Activated CD8-positive, alpha-beta memory T cell treated with anti-CD3 and anti-CD28 coated beads for 36 hours (primary cell): ENCODE results near the gene MS4A10. TPM values are rescaled to one million over a fixed set of nuclear protein-coding genes. Genes with fewer than 3 reads are reported as not detected.
"Not testable (repeated sequence)": the region's sequence is repeated elsewhere in the genome, so short reads cannot be mapped to it uniquely, and the experiment has no call there.

Source experiments
- CTCF ChIA-PET: fragments of 350-600 bp; sonication (Branson Sonifier 250); formaldehyde crosslinking; loops from one replicate; lab custom pipeline; 2021; ENCODE audit warnings: antibody characterized with exemption; lab: Charles Lee
- POLR2A ChIA-PET: fragments of 350-600 bp; sonication (Branson Sonifier 250); formaldehyde crosslinking; loops from one replicate; lab custom pipeline; 2021; ENCODE audit warnings: antibody characterized with exemption; lab: Charles Lee
- total RNA-seq, 2 experiments: library from RNA; stranded (reverse); gene quantifications; one replicate each; pipeline ENCODE4 v1.2.3, GENCODE V29; 2021

MS4A10 gene
- total RNA-seq, 2 experiments from 2014 or later, result not detected

DNA sequence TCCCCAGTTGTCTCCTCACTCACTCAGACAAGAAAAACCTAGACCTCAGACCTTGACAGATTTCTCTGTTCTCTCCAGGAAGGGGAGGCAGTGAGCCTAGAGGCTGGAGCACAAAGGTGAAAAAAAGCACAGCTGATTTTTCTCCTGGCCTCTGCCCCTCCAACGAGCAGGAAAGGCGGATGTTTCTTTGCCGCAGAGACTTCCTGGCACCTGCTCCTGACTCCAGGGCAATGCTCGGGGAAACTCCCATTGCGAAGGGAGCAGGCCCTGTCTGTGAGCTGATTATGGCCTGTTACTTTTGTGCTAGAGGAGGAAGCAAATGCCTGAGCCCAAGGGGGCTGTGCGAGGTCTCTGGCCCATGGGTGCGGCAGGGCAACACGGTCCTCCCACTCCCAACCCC lies 25.4 kb downstream of the MS4A10 start:
- ChIA-PET POLR2A (no interaction called here), CTCF (no interaction called here)

DNA sequence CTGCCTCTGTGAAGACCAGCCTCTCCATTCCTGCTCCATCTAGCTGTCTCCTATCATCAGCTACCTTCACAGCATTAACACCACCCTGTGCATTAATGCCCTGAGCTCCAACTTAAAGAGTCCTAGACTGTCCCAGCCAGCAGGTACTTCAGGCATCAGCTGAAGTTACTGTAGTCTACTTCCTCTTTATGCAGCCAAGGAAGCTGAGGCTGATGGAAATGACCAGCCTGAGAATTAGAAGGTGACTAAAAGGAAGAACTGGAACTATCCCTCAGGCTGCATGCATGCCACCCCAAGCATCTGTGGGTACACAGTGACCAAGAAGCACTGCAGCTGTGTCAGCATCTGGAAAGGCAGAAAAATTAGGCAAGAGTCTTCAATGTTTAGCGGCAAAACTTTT lies 28.2 kb downstream of the MS4A10 start:
- ChIA-PET POLR2A (no interaction called here), CTCF (no interaction called here)

DNA sequence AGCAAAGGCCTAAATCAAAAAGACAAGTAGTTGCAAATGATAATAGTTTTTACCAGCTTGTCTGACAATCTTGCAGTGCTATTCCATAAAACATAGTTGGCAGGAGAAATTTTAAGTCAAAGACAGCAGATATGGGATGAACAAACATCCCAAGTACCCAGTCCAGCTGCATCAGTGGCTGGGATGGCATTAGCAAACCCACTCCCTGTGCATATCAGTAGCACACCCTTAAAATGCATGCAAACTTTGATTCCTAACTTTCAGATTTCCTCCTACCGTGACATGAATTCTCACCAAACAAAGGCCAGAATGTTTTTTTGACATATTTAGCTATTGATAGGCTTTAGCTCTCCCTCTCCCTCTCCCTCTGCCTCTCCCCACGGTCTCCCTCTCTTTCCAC lies 29.0 kb downstream of the MS4A10 start:
- ChIA-PET CTCF (no interaction called here), POLR2A (no interaction called here)

DNA sequence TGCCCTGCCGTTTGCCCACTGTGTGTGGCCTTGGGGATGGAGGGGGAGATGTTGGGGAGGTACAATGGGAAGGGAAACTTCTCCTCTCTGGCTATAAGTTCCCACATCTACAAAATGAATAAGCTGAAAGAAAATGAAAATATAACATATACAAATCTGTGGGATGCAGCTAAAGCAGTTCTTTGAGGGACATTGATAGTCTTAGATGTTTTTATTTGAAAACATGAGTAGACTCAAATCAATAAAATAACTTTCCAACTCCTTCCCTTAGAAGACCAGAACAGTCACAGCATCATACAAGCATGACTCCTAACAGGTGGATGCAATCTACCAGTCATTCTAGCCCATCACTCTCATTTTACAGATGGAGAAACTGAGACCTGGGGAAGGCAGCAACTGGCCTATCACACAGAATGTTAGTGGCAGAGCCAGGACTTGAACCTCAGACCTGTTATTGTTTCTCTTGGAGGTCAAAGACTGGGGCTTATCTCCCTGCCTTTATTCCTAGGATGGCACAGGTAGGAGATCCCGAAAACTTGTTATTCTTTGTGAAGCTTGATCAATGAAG lies 31.5 kb downstream of the MS4A10 start:
- POLR2A ChIA-PET, result no interaction called here
- CTCF ChIA-PET, result no interaction called here

DNA sequence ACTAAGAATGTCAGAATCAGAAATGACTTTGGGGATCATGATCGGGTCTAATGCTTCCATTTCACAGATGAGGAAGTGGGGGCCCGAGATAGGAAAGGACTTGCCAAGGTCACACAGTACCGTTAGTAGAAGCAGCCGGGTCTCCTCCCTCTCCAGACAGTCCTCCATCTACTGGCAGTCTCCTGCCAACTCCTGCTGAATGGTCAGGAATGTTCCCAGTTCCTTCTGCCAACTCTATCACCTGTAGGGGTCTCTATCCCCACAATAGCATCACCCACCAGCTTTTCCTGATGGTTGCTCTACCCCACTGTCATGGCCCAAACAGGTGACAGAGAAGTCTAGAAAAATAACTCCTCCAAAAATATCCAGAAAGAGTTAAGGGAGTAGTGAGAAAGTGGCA lies 32.9 kb downstream of the MS4A10 start:
- ChIA-PET CTCF (no interaction called here), POLR2A (no interaction called here)

DNA sequence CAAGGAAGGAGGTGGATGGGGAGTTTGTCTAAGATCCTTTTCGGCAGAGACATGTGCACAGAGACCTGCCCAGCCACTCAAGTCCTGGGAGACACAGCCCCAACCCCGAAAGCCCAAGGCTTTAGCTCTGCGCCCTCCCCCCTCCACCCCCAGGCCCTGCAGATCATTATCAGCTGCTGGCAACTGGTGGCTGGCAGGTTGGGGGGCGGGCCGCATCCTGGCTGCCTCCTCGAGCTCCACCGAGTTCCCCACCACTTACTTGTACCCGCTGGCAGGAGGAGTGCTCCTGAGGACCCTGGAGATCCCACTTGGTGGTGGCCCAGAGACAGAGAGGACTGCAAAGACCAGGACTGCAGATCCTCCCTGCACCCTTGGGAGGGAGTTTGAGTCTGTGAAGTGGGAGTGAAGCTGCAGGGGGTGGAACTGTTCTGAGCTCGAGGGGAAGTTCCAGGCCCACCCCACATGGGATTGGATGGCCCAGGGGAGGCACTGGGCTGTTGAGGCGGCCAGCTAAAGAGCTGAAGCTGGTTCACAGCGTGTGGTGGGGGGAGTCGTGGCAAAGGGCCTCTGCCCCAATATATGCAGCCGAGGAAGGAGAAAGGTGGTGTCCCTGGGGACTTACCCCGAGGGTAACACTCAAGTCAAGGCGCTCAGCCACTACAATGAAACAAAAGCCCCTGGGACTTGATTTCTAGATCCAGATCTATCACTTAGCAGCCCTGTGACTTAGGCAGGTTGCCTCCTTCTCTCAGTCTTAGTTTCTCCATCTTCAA lies 36.9 kb downstream of the MS4A10 start:
- ChIA-PET POLR2A (no interaction called here), CTCF (interaction anchor here (1.2 kb wide), 1 partner anchor 9 kb away, joined by 4 read pairs; no protein-coding TSS in a partner anchor)

DNA sequence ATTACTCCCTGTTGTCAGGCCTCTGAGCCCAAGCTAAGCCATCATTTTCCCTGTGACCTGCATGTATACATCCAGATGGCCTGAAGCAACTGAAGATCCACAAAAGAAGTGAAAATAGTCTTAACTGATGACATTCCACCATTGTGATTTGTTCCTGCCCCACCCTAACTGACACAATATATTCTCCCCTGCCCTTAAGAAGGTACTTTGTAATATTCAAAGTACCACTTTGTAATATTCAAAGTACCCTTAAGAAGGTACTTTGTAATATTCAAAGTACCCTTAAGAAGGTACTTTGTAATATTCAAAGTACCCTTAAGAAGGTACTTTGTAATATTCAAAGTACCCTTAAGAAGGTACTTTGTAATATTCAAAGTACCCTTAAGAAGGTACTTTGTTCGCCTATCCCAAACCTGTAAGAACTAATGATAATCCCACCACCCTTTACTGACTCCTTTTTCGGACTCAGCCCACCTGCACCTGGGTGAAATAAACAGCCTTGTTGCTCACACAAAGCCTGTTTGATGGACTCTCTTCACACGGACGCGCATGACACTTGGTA lies 38.7 kb downstream of the MS4A10 start:
- POLR2A ChIA-PET, CTCF ChIA-PET: not testable (repeated sequence)

DNA sequence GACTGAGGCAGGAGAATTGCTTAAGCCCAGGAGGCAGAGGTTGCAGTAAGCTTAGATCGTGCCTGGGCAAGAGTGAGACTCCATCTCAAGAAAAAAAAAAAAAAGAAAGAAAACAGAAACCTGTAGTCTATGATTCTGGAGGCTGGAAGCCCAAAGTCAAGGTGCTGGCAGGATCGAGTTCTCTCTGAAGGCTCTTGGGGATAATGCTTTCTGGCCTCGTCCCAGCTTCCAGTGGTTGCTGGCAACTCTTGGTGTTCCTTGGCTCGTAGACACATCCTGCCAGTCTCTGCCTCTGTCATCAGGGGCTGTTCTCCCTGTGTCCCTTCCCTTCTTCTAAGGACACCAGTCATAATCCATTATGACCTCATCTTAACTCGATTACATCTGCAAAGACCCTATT lies 40.0 kb downstream of the MS4A10 start:
- ChIA-PET POLR2A (no interaction called here), CTCF (no interaction called here)

DNA sequence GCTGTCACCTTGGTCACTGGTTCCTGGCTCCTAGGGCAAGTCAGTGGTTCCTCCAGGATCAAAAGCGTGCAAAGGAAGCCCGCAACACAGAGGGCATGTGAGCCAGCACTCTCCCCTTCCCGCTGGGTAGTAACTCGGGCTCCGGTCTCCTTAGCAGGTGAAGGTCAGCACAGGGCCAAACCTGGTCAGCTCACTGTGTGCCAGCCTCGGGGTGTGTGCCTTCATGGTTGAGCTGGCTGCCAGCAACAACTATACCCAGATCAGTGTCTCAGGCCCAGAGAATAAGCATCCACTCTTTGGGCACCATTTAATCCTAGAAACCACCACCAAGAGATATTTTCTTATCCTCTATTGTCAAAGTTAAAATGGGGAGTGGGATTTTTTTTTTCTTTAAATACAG lies 40.7 kb downstream of the MS4A10 start:
- ChIA-PET POLR2A (no interaction called here), CTCF (no interaction called here)

DNA sequence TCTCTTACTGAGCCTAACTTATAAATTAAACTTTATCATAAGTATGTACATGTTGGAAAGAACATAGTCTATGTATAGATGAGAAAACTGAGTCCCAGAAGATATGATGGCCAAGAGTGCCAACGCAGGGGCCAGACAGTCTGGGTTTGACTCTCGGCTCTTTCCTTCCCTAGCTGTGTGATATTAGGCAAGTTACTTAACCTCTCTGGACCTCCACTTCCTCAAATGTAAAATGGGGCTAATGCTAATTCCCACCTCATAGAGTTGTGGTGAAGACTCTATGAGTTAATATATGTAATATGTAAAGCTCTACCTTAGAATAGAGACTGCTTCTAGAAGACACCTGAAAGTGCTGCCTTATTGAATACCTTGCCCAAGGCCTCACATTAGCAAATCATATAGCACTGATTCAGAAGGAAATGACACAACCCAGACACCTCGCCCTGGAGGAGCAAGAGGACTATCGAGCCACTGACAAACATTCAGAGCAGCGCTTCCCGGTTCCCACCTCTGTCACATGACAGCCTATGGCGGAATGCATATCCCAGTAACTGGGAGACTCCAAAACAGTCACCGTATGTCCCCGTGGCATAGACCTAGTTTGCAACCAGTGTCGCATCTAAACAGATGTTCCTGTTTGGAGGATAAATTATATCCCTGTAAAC lies 45.5 kb downstream of the MS4A10 start:
- ChIA-PET POLR2A (interaction anchor here (0.6 kb wide), 1 partner anchor 318 kb away, joined by 6 read pairs; no protein-coding TSS in a partner anchor), CTCF (interaction anchor here (0.6 to 3.1 kb wide), 27 partner anchors 8 to 685 kb away, joined by 3 to 40 read pairs (median 4); partner anchors contain the start of genes CCDC86, PTGDR2 and ZP1)

DNA sequence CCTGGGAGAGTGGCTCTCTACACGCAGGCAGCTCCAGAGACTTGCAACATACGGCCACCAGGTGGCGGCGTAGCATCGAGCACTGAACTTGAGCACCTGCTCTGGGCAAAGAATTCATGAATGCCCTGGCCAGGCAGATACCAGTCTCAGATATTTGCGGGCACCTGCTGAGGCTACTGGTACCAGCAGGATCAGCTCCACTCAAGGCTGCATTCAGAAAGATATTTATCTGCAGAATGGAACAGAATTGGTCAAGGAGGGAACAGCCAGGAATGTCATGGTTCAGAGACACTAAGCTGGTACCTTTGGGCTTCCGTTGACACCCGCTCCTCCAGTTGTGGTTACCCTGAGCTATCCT lies 46.0 kb downstream of the MS4A10 start:
- ChIA-PET CTCF (interaction anchor here (0.6 to 3.1 kb wide), 29 partner anchors 9 to 685 kb away, joined by 3 to 40 read pairs (median 4); partner anchors contain the start of genes CCDC86, PTGDR2 and ZP1), POLR2A (interaction anchor here (0.6 kb wide), 1 partner anchor 317 kb away, joined by 6 read pairs; no protein-coding TSS in a partner anchor)

DNA sequence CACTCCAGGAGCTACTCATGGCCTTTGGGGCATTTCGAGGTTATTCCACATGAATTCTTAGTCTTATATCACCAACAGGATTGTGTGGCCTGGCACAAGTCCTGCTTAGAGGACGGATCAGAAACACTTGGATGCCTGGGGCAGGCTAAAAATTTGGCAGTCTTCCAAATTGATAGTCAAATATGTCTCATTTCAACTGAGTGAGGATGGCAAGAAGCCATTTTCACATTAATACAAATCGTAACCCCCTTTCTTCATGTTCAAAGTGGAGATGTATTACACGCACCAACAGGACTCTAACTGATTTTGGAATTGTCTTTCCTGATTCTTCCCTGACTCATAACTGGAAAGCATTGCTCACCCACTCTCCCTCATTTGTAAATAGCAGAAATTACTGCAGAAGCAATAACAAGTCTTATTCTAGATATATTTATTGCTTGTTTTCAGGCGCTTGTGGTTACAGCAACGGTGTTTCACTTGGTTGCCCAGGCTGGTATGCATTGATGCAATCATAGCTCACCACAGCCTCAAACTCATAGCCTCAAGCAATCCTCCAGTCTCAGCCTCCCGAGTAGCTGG lies 46.5 kb downstream of the MS4A10 start:
- ChIA-PET CTCF (interaction anchor here (0.6 to 3.1 kb wide), 22 partner anchors 8 to 522 kb away, joined by 3 to 40 read pairs (median 6); partner anchors contain the start of genes CCDC86, PTGDR2 and ZP1), POLR2A (no interaction called here)

DNA sequence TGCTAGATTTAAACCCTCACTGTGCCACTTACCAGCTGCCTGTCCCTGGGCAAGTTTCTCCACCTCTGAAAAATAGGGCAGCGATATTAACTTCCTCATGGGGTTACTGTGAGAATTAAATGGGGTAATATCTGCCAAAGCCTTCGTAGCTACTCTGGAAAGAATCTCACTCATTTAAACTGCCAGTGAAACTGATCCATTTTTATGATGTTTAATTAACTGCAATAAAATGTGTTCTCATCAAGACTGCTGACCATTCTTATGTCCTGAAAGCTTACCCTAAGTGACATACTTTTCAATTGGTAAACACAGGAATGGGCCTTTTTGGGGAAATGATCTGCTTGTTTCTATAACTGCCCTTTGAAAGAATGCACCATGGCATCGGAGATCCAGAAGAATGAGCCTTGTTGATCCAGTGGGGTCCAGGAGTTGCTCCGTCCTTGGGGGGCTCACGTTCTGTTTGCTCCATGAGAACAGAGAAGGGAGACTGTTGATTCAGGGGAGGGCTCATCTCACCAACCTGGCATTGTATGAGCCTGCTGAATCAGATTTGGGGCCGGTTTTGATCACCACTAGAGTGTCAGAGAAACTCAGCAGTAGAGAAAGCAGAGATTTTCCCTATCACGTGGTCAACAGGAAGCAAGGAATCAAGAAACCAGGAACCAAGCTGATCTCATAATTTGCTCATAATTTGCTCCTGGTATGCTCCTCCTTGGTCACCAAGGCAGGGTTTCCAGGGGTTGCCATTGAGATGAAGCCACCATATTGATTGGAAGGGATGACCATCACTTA lies 49.8 kb downstream of the MS4A10 start:
- ChIA-PET POLR2A (no interaction called here), CTCF (interaction anchor here (1.3 to 1.4 kb wide), 2 partner anchors 53 to 64 kb away, joined by 3 to 5 read pairs; no protein-coding TSS in a partner anchor)

DNA sequence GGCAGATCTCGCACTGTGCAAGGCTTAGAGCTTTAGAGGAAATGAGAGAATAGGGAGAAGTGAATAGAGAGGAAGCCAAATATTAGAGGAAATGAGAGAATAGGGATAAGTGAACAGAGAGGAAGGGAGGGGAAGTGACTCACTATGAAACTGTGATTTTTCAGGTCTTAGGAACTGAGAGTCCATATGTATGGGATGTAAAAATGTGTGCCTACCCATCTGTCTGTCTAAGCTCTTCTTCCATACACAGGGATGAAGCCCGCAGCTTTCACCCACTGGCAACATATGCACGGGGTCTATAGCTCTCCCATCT lies 50.4 kb downstream of the MS4A10 start:
- ChIA-PET CTCF (interaction anchor here (1.3 to 1.4 kb wide), 2 partner anchors 52 to 64 kb away, joined by 3 to 5 read pairs; no protein-coding TSS in a partner anchor), POLR2A (no interaction called here)

DNA sequence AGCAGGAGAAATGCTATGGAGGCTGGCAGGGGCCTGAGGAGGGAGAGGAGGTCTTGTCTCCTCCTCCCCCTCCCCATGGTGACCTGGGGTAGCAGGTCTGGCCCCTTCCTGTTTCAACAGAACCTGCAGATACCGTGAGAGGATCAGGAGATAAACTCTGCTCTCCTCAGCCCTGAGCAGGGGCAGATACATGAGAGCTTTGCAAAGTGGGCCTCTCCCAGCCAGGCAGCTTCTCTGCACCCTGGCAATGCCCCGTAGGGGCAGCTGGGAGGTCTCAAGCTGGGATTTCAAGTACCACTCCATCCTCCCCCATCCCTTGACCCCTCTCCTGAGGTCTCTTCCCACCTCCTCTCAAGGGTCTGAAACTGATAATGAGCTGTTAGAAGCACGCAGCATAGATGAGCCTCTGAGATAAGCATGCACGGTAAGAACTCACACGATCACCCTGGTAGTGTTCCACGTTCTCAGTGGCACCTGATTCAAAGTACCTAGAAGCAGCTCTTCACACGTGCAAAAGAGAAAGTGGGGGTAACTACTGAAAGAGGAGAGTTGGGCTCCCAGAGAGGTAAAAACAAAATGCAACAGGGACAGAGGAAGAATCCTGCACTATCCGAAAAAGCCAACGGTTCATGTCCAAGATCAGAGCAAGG lies 51.9 kb downstream of the MS4A10 start:
- ChIA-PET CTCF (interaction anchor here (1.0 kb wide), 1 partner anchor 350 kb away, joined by 3 read pairs; no protein-coding TSS in a partner anchor), POLR2A (no interaction called here)

DNA sequence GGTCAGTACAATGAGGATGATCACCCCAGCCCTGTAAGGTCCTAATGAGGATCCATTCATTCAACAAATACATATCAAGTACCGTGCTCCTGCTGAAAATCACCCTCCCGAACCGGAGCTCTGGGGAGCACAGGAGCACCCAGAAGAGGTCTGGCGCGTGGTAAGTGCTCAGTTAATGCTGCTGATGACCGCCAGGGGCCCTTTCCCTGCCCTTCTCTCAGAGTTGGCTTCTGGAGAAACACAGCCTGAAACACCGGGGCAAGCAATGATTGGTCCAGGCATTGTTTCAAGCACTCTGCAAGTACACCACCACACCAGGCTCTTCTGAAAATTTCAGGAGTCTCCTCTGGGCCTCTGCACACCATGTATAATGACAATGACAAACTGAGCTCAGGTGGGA lies 53.0 kb downstream of the MS4A10 start:
- POLR2A ChIA-PET, result interaction anchor here (0.5 kb wide), 1 partner anchor 226 kb away, joined by 4 read pairs; no protein-coding TSS in a partner anchor
- CTCF ChIA-PET, result no interaction called here

DNA sequence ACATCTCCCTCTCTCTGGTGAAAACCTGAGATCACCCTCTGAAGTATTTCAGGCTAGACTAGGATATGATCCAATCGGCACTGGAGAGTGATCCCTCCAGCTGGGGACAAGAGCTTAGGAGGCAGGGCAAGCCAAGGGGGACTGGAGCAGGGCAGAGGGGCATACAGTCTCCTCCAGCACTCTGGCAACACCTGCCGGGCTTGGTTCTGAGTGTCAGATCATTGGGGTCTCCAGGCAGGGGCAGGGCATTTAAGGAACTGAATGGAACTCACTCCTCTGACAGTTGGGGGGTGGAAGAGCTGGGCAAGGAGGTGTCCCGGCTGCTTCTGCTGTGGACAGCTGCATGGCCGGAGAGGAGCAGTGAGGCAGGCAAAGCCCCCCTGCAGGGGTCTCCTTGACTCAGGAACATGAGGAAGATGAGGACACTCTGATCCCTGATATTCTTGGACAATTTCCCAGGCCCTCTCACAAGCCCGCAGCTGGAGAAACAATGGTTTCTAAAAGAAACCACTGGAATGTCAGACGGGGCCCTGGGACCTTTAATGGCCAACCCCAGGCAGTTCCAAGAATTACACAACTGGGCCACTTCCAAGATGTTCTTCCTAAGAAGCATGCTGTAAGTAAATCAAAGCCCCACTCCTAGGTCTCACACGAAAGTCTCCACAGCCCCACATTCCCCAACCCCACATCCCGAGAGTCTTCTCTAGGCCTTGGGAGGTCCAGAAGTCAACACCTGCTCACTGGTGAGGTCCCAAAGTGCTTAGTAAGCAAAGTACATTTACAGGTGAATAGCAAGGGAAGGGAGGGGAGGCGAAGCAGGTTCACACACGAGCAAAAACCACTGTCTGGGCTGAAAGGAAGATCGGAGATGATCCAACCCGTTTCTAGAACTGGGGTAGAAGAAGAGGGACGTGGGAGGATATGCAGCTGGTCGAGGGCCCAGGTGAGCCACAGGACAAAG lies 55.6 kb downstream of the MS4A10 start:
- CTCF ChIA-PET, result interaction anchor here (1.2 kb wide), 1 partner anchor 10 kb away, joined by 6 read pairs; no protein-coding TSS in a partner anchor
- POLR2A ChIA-PET, result no interaction called here
